Measurements from ENCODE around the gene CLMN. TPM values are rescaled to one million over a fixed set of nuclear protein-coding genes. Genes with fewer than 3 reads are reported as not detected.

Gene CLMN
- total RNA-seq, 1 donor from 2014 or later: 9.6 TPM

Other genes with a start within 250 kb of the CLMN start
- 57.7 TPM for gene DICER1, start 162.4 kb downstream of the CLMN start, total RNA-seq
- gene SYNE3, start 196.7 kb upstream of the CLMN start, total RNA-seq: 1.9 TPM
- 27.8 TPM for gene GLRX5, start 215.1 kb upstream of the CLMN start, total RNA-seq